Stimulated activated naive CD4-positive, alpha-beta T cell (primary cell): ENCODE measurements around the gene THRAP3.
"Not testable (repeated sequence)": the region's sequence is repeated elsewhere in the genome, so short reads cannot be mapped to it uniquely, and the experiment has no call there.

Experiments
- DNase-seq, 6 experiments: peaks; one replicate each; lab custom pipeline; 2025; lab: John Stamatoyannopoulos, UW

The THRAP3 gene

GRCh38 chr1:36207339-36207738 lies 16.9 kb upstream of the THRAP3 start:
- no peak for DNase-seq

- no peak for DNase-seq
Measured at GRCh38 chr1:36208978-36209703, 15.1 kb upstream of the THRAP3 start.

DNA sequence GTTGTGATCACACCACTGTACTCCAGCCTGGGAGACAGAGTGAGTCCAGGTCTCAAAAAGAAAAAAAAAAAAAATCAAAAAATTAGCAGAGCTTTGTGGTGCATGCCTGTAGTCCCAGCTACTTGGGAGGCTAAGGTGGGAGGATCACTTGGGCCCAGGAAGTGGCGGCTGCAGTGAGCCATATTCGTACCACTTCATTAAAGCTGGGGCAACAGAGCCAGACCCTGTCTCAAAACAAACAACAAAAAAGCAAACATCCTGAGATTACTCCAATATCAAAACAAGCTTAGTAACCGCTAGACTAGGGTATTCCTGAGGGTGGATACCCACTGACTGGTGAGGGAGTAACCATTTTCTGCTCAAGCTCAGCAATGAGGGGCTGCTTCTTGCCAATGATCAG lies 12.9 kb upstream of the THRAP3 start:
- no peak for DNase-seq

DNA sequence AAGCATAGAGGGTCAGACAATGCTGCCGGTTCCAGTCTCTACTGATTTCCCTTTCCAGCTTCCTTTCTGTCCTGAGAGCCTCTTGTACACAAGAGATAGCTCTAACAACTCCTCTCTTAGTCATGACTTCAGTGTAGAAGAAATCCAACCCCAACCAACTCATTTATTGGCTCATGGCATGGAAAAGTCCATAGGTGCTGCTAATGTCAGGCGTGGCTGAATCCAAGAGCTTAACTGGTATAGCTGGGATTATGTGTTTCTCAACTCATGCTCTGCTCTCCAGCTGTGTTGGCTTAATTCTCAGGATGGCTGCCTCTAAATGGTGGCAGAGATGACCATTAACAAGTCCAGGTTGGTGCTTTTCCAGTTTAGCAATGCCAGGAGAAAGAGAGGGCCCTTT lies 12.4 kb upstream of the THRAP3 start:
- no peak for DNase-seq

DNA sequence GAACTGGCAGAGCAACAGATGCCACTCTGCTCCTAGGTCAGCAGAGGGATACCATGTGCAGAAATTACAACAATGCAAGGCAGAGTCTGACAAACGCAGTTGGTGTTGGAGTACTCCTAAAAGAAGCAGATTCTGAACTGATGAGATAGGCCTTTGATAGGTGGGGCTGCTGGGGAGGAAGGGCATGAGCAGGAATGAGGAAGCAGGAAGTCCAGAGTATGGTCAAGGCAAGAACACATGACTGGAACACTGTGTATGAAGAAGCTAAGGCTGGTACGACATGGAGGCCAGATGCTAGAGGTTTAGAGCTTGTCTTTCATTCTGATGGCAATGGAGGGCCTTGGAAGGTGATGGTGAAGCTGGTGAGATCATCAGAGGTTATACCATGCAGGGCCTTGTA lies 11.5 kb upstream of the THRAP3 start:
- no peak for DNase-seq

DNA sequence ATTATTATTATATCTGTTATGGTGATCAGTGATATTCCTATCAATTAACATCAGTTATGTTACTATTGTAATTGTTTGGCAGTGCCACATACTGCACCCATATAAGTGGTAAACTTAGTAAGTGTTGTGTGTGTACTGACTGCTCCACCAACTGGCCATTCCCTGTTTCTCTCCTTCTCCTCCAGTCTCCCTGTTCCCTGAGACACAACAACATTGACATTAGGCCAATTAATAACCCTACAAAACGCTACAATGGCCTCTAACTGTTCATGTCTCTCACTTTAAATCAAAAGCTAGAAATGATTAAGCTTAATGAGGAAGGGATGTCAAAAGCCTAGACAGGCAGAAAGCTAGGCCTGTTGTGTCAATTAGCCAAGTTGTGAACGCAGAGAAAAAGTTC lies 6.6 kb upstream of the THRAP3 start:
- DNase-seq: no peak

- DNase-seq: not testable (repeated sequence)
Measured at GRCh38 chr1:36221901-36222300, 2.3 kb upstream of the THRAP3 start.

- DNase-seq: peak in 1 of 6 experiments; percentile 14
Measured at GRCh38 chr1:36222481-36223380, 1.5 kb upstream of the THRAP3 start.

DNA sequence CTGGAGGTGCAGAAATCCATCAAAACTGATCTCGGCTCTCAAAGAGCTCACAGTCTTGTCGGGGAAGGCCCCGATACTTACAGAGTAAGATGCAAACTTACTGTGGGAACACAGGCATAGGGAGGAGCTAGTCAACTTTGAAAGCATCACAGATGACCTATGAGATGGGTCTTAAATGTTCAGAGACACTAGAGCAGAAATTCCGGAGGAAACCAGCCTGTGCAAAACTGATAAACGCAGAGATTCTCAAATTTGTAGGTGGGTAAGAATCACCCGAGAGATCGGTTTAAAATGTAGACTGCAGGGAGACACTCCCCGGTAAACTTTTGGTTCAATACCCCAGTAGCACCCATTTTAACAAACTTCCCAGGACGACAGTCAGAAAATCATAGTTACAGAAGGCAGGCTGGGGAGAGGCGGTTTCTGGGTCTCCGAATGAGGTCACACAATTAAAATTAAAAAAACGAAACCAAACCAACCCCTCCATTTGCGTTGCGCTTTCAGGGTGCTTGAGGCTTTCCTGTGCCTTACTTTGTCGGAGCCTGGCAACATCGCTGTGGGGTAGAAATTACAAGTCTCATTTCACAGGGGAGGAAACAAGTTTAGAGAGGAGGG lies 755 bp upstream of the THRAP3 start:
- DNase-seq: peak in 4 of 6 experiments; percentile 36 to 81 (median 73)

- peak in 2 of 6 experiments; percentile 75 to 83 for DNase-seq
Measured at GRCh38 chr1:36224537-36225282, 467 bp downstream of the THRAP3 start.

GRCh38 chr1:36225283-36225899 lies 1.1 kb downstream of the THRAP3 start:
- no peak for DNase-seq

DNA sequence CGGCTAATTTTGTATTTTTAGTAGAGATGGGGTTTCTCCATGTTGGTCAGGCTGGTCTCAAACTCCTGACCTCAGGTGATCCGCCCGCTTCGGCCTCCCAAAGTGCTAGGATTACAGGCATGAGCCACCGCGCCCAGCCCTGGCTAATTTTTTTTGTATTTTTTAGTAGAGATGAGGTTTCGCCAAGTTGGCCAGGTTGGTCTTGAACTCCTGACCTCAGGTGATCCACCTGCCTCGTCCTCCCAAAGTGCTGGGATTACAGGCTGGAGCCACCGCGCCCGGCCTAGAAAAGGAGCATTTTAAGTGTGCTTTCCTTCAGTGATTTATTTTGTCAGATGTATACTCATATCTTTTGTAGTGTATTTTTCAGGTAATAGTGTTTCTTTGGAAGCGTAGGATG lies 6.0 kb downstream of the THRAP3 start:
- DNase-seq: not testable (repeated sequence)

DNA sequence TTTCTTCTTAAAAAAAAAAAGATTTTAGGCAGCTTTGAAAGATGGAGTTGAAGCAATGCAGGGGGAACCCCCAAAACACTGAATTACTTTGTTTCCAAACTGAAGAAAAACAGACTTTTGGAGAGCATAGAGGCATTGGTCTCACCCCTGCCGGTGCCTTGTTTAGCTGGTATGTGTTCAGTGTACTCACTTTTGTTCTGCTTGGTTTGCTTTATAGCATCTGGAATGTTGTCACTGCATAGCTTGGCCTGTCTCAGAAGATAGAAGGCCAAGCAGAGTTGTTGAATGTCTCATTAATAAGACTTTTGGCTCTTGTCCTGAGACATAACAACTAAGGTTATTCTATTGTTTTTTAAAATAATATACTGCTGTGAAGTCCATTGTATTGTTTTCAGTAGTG lies 6.9 kb downstream of the THRAP3 start:
- DNase-seq: no peak

- no peak for DNase-seq
Measured at GRCh38 chr1:36232212-36233095, 8.2 kb downstream of the THRAP3 start.

DNA sequence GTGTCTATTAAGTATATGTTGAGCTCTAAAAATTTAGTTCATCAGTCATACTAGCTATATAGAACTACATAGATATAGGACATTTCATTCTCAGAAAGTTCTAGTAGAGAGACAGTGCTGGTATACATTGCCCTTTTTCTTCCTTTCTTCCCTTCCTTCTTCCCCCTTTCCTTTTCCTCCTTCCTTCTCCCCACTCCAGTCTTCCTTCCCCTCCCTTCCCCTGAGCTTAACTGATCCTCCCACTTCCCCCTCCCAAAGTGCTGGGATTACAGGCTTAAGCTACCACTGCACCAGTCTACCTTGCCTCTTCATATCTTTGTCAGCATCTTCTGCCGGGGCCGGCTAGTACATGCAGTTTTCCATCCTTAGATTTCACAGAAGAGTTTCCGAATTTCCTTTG lies 12.1 kb downstream of the THRAP3 start:
- DNase-seq: no peak

- no peak for DNase-seq
Measured at GRCh38 chr1:36238433-36238832, 14.2 kb downstream of the THRAP3 start.

GRCh38 chr1:36239941-36240637 lies 15.8 kb downstream of the THRAP3 start:
- DNase-seq: no peak

GRCh38 chr1:36247538-36247937 lies 23.3 kb downstream of the THRAP3 start:
- DNase-seq: no peak

GRCh38 chr1:36248250-36248894 lies 24.1 kb downstream of the THRAP3 start:
- DNase-seq: no peak
